Neural progenitor cell (in vitro differentiated cells): Measurements from ENCODE around the gene RFX3.

Source experiments
- CTCF ChIP-seq: fragments of 200-600 bp; sonication (generic); IDR thresholded peaks from 2 replicates; pipeline ENCODE4 v1.5.1; 2017; ENCODE audit warnings: antibody characterized with exemption, mild to moderate bottlenecking
- EZH2 ChIP-seq: fragments of 200-600 bp; sonication (generic); IDR thresholded peaks from 2 replicates; pipeline ENCODE4 v1.6.1; 2017; ENCODE audit warnings: antibody characterized with exemption, mild to moderate bottlenecking, moderate library complexity
- EZH2phosphoT487 ChIP-seq: fragments of 200-600 bp; sonication (generic); IDR thresholded peaks from 2 replicates; pipeline ENCODE4 v1.6.1; 2017; ENCODE audit warnings: antibody characterized with exemption

- no peak for TF ChIP-seq CTCF
- no peak for TF ChIP-seq EZH2
- TF ChIP-seq EZH2phosphoT487: no peak
Observed at GRCh38 chr9:3200331-3200774, 325.4 kb downstream of the RFX3 start.
